GM18519 (cell line): ENCODE measurements around the gene ZNF385A.

Source experiments
- ATAC-seq: cut with Tn5 transposase; IDR thresholded peaks from one replicate; pipeline ENCODE4 v1.9.1; 2021; ENCODE audit warnings: mild to moderate bottlenecking, moderate library complexity; ENCODE audit not compliant: unreplicated experiment, low FRiP score

The ZNF385A gene

GRCh38 chr12:54394281-54394719 lies 9.8 kb upstream of the ZNF385A start:
- ATAC-seq: no peak

DNA sequence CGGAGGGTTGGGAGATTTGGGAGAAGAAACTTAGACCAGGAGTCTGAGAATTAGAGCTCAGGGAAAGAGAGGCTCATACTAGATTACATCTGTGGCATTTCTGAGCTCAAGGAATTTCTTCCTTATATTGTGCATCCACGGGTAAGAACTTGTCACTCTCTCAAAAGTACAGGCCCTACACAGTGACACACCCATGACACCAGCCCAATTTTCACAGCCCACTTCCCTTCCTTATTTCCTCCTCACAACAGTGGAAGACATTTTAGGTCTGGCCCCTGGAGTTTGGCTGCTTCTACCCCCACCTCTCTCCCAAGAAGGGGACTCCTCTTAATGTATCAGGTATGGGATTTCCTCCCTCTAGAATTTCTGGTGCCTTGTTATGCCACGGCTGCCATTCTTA lies 9.2 kb upstream of the ZNF385A start:
- ATAC-seq: no peak

GRCh38 chr12:54393207-54393609 lies 8.7 kb upstream of the ZNF385A start:
- ATAC-seq: no peak

- ATAC-seq: no peak
Observed at GRCh38 chr12:54392485-54393206, 8.1 kb upstream of the ZNF385A start.

DNA sequence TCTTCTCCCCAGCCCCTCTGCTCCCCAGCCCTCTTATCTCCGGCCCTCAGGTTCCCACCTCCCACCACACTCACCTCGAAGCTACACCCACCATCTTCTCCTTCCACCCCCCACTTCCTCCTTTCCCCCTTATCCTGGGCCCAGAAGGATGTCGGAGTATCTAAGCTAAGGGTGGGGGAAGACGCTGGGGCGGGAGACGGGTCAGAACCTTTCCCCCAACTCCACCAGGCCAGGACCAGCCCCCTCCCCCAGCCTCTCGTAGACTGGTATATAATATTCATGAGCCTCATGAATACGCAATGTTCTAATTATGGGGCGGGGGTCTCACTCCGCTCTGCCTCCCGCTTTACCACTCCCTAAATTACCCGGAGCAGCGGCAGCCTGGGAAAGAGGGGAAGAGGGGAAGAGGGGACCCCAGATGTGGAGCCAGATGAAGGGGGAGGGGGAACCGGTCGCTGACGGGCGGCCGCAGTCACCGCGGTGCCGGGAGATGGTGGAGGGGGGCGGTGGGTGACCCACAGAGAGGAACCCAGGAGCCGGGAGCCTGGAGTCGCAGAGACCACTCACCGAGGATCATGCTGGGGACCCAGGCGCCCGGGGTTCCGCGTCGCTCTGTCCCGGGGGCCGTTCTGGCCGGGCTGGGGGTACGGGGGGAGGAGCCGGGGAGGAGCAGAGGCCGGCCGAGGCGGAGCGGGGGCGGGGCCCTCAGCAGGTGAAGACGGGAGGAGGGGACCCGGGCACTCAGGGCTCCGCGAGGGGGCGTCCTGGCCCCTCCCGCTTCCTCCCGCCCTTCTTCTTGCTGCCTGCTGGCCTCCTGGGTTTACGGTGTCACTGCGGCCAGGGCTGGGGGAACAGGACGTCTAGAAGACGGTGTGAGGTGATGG lies 6.4 kb upstream of the ZNF385A start:
- no peak for ATAC-seq

DNA sequence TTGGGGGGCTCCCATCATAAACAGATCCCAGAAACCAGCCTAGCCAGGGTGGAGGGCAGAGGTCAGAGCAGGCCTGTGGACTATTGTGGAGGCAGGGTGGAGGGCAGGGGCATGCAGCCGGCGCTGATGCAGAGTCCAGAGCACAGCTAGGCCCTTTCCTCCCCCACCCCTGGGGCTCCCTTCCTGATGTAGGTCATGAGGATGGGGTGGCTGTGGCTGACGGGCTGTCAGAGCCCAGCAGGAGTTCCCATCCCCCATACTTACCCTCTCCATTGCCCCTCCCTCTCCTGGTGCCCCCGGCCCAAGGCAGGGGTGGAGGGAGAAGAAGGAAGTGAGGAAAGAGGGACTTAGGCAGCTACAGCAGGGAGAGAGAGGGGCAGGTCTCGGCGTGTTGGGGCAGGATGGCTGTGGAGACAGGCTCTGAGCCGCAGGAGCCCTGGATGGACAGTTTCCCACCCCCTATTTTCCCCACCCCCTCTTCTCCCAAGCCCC lies 5.7 kb upstream of the ZNF385A start:
- no peak for ATAC-seq

DNA sequence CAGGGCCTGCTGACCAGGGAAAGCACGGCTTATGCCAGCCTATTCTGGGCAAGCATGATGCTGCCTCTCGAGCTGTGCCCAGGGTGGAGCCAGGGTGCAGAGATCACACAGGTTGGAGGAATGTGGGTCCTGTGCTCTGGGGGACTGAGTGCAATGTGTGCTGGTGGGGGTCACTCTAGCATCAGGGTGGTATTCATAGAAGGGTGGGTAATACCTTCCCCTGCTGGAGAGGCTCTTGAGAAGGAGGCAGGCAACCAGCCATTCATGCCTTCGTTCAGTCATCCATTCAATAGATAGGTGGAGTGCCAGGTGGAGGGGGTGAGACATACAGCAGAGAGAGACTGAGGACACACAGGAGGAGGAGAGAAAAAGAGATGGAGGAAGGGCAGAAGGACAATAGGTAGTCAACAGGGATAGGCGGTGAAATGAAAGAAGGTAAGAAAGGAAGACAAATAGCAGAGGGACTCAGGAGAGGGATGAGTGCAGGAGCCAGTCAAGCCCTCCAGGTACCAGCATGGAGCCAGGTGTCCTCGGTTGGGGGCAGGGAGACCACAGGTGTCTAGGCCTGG lies 5.2 kb upstream of the ZNF385A start:
- ATAC-seq: no peak

DNA sequence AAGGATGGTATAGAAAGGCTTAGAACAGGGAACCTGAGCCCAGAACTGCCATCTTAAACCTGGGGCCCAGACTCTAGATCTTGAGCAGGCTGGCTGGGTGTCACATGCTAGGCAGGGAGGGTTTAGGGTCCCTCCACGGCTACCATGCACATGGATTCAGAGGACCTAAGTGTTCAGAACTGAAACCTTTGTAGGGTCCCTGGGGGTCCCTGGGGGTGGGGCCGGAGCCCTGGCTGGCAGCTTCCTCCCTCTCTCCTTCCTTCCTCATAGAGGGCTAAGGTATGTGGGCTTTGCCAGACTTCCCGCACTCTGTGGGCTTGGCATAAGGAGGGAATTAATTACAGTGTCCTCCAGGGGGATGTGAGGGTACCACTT lies 4.6 kb upstream of the ZNF385A start:
- ATAC-seq: no peak

DNA sequence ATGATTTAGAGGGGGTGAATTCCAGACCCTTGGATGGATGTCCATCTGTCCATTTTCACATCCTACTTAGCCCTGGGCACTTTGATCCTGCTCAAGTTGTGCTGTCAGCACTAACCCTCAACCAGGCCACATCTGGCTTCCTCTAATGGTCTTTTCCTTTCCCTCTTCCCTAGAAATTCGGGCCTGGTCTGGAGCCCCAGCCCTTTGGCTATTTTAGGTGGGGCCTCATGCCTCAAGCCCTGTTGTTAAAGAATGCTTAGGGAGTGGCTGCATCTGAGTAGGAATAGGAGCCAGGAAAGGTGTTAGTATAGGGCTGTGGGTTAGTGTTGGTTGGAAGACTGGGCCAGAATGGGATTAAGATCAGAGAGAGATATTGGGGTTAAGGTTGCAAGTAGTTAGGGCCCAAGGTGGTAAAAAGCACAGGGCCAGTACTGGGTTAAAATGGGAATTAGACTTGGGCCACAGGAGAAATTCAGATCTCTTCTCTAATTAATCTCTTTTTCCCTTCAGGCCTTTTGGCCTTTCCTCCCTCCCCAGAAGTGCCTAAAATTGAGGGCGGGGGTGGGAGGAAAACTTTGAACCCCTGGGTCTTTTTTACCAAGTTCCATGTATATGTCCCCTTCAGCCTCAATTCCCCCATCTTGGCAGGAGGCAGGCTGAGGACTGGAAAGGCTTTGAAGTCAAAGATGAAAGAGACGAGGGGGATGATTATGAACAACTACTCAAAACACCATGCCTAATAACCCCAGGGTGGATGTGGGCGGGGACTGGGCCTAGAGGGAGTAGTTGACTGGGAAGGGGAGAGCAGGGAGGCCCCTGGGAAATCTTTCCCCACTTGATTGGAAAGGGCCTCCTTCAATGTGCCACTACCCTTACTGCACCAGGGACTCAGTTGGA lies 4.0 kb upstream of the ZNF385A start:
- ATAC-seq: no peak

GRCh38 chr12:54387114-54387467 lies 2.6 kb upstream of the ZNF385A start:
- no peak for ATAC-seq

DNA sequence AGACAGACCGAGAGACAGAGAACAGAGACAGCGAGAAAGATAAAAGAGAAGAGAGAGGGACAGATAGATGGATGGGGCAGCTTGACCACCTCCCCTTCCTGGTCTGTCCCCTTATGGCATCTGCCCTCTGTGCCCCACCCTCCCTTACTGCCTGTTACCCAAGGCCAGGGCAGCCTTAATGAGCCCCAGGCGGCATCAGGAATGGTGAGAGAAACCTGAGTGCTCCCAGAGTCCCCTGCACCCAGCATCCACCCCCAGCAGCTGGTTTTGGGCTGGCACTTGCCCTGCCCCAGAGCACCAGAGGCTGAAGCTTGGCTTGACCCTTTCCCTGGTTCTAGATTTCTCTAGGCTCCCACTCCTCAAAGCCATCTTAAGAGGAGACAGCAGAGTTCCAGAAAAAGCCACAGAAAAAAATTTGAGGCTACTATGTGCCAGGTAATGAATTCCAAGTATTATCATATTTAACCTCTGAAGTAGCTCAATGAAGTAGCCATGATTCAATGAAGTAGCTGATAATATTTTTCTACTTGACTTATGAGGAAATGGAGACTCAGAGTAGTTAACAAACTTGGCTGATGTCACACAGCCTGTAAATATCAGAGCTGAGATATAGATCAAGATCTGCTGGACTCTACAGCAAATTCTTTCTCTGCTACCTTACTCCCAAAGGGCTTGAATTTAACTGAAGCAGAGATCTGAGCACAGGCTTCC lies 2.0 kb upstream of the ZNF385A start:
- no peak for ATAC-seq

DNA sequence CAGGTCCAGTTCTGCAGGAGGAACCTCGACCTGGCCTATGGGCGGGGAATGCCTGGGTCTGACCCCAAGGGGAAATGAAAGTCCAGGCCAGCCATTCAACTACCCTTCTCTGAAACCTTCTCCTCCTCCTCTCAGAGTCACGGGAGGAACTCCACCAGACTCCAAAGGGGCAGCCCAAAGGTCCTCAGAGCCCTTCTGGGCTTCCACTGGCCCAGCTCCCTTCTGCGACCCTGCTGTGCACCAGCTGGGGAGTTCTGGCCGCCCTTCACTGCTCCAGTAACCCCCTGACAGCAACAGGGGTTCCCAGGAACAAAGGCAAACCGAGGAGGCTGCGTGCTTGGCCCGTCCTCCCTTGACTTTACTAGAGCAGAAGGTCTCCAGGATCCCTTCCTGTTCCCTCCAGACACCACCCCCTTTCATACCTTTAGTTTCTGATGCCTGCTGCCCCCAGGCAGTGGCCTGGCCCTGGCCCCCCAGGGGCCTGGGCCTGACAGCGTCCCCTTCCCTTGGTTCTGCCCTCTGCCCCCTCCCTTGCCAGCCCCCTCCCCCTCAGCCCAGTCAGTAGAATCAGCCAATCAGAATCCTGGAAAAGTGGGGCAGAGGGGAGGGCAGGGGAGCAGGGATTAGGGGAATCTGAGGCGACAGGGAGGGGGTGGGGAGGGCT lies 850 bp upstream of the ZNF385A start:
- ATAC-seq: no peak

DNA sequence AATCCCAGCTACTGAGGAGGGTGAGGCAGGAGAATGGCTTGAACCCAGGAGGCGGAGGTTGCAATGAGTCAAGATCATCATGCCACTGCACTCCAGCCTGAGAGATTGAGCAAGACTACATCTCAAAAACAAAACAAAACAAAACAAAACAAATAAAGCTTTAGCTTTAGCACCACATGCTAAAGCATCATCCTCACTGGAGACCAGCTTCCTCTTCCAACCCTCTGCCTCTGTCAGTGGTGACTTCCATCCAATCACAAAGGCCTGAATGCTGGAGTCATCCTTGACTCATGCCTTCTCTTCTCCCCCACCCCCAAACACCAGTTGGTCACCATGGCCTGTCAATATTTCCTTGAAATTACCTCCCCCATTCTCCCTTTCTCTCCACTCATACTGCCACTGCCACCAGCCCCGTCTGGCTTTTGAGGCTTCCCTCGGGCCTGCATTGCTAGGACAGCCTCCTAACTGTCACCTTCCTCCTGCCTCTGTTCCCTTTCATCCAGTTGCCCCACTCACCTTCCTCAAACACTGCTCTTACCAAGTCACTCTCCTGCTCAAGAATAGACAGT lies 1.4 kb downstream of the ZNF385A start:
- no peak for ATAC-seq

GRCh38 chr12:54381136-54381535 lies 3.4 kb downstream of the ZNF385A start:
- ATAC-seq: no peak

DNA sequence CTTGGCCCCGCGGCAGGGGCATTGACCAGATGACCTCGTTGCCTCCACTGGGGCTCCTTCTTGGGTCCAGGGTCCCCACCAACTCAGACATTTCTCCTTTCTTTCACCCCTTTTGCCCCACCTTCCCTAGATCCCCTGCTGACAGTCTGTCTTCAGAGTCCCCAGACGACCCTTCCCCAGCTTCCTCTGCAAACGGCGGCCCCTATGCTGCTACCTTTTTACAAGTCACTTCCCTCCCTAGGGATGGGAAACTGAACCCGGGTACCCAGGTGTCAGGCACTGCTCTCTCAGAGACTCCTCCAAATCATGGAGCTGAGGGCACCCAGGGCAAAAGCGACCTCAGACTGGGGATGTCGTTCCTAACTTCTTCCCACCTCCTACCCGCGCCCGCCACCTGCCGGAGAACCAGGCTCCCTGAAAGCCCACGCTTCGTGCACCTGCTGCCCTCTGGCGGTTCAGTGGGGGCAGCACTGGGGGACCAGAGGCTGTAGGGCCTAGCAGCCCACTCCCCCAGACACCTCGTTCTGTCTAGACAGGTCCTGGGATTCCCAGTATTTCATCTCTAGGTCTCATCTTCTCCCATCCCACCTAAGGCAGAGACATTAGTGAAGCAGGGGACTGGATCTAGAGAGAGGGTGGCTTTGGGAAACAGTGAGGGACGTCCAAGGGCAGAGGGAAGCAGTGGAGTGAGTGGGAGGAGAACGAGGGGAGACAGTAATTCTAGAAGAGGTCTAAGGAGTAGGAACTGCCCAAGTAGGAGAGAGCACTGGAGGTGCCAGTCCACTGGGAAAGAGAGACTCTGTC lies 4.9 kb downstream of the ZNF385A start:
- peak; percentile 59 for ATAC-seq

DNA sequence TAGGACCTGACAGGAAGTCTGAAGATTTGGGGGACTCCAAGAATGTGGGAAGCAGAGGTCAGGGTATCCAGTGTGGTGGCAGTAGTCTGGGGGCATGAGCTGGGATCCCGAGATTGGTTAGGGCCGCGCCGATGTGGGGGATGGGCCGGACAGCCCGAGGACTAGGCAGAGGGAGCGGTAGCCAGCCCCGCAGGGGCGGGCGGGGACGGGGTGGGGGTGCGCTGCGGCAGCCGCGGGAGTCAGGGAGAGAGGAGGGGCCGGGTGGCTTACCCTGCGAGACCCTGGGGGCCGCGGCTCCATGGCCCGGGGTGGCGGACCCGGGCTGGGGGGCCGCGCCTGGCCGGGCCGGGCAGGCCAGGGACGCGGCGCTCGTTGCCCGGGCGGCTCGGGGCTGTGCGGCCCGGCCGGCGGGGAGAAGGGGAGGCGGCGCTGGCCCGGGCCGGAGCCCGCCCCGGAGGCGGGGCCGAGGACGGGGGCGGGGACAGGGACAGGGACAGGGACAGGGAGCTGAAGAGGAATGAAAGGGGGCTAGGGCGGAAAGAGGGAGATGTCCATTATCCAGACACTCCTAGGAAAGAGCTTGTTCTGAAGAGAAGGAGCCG lies 5.6 kb downstream of the ZNF385A start:
- ATAC-seq: no peak

GRCh38 chr12:54377797-54378515 lies 6.6 kb downstream of the ZNF385A start:
- no peak for ATAC-seq
